Measurements from ENCODE around the gene DYRK3.
A peak's percentile ranks its signal among the peaks of the same experiment; 100 is the strongest.

Gene DYRK3

DNA sequence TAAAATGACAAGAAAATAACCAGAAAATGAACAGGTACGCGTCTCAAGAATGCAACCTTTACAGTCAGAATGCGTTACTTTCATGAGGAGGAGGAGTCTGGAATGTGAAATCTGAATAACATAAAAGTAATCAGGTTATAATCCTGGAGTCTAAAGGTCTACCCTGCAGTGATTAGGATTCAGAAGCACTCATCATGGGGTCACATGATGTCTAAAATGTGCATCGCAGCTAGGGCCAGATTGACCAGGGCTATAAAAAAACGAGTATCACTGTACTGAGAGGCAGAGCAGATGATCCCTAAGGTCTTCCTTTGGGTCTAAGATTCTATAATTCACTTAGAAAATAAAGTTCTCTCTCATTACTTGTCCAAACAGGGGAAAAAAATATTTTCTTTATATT, 30.5 kb upstream of the DYRK3 start:
- H2AFZ ChIP-seq (ENCODE audit: low read depth, low read length), result no peak overlapping the region
- no peaks in the 10 kb centered on the region for H4K20me1 ChIP-seq (ENCODE audit: insufficient read depth, low read length)
- H3K79me2 ChIP-seq (ENCODE audit: insufficient read depth, low read length), result no peaks in the 10 kb centered on the region
- no peak for DNase-seq
- 0 out of 2 replicates have a peak, but pooled peaks cover 7% of the 10 kb centered on the region for H3K4me1 ChIP-seq (ENCODE audit: insufficient read depth, low read length)
- H3K4me3 ChIP-seq (ENCODE audit: low read depth in 1 of 2, low read length in 2 of 2), result no peak overlapping the region
- H3K27ac ChIP-seq (ENCODE audit: low read length), result no peak overlapping the region
- peaks cover 85% of the 10 kb centered on the region for H3K36me3 ChIP-seq (ENCODE audit: insufficient read depth, low read length)
- no peak overlapping the region for H3K9ac ChIP-seq (ENCODE audit: low read depth, low read length)
- H3K4me2 ChIP-seq (ENCODE audit: insufficient read depth, low read length), result no peak overlapping the region
- no peaks in the 10 kb centered on the region for H3K27me3 ChIP-seq (ENCODE audit: insufficient read depth, low read length, poor library complexity)
- TF ChIP-seq, protein P1, sequence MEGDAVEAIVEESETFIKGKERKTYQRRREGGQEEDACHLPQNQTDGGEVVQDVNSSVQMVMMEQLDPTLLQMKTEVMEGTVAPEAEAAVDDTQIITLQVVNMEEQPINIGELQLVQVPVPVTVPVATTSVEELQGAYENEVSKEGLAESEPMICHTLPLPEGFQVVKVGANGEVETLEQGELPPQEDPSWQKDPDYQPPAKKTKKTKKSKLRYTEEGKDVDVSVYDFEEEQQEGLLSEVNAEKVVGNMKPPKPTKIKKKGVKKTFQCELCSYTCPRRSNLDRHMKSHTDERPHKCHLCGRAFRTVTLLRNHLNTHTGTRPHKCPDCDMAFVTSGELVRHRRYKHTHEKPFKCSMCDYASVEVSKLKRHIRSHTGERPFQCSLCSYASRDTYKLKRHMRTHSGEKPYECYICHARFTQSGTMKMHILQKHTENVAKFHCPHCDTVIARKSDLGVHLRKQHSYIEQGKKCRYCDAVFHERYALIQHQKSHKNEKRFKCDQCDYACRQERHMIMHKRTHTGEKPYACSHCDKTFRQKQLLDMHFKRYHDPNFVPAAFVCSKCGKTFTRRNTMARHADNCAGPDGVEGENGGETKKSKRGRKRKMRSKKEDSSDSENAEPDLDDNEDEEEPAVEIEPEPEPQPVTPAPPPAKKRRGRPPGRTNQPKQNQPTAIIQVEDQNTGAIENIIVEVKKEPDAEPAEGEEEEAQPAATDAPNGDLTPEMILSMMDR (IDR thresholded peaks at IDR 0.05; ENCODE audit: borderline replicate concordance, extremely low read depth, low read length, poor library complexity, severe bottlenecking), result no peak
- no peak for TF ChIP-seq EZH2 (IDR thresholded peaks at IDR 0.05; ENCODE audit: borderline replicate concordance, low read depth, low read length, severe bottlenecking)
- no peak for ATAC-seq (ENCODE audit: insufficient read depth, low read depth)
- H3K9me3 ChIP-seq (ENCODE audit: insufficient read depth, low read length, severe bottlenecking), result no peaks in the 10 kb centered on the region

DNA sequence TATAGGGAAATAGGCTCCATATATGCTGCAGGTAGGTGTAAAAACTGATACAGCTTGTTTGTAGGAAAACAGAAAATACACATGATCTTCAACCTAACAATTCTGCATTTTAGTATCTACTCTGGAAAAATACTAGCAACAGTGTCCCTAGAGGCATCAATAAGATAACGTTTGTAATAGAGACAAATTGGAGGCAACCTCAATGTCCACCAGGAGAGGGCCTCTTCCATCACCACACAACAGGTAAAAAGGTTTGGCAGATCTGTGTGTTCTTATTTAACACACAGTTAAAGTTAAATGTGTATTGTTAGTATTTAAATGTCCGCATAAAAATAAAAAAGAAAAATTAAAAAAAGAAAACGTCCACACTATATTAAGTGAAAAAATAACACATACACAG, 28.5 kb upstream of the DYRK3 start:
- ATAC-seq (ENCODE audit: insufficient read depth, low read depth), result peak; percentile 56; the same call in 2 of the 3 replicates

DNA sequence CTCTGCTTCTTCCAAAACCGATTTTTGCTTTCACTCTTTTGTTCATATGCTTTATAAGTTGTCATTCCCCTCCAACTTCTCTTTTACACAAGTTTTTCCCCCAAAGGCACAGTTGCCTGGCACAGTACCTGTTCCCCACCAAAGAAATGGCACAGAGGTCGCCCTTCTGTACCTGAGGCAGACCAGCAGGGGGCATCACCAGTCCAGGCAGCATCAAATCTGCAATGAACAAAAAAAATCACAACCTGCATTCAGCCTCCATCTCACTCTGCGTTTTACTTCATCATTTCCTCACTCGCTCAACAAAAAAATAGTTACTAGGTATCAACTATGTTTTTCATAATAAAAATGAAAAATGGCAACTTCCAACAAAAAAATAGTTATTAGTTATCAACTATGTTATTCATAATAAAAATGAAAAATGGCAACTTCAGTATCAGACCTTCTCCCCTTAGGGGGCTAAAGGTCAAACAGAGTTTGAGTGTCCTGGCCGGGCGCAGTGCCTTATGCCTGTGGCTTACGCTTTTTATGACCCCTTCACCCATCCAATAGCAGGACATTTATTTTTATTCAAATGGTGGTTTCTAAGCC, 27.1 kb upstream of the DYRK3 start:
- H3K4me3 ChIP-seq (ENCODE audit: low read depth in 1 of 2, low read length in 2 of 2), result no peak overlapping the region
- DNase-seq (peak; percentile 63), ATAC-seq (ENCODE audit: insufficient read depth, low read depth) (0 out of 3 replicates have a peak, but pooled peaks have one; percentile 27)
- H3K4me1 ChIP-seq (ENCODE audit: insufficient read depth, low read length), result peaks cover 23% of the 10 kb centered on the region
- no peaks in the 10 kb centered on the region for H3K9me3 ChIP-seq (ENCODE audit: insufficient read depth, low read length, severe bottlenecking)
- no peak overlapping the region for H3K9ac ChIP-seq (ENCODE audit: low read depth, low read length)
- no peak overlapping the region for H2AFZ ChIP-seq (ENCODE audit: low read depth, low read length)
- no peaks in the 10 kb centered on the region for H3K27me3 ChIP-seq (ENCODE audit: insufficient read depth, low read length, poor library complexity)
- peaks cover 60% of the 10 kb centered on the region for H3K36me3 ChIP-seq (ENCODE audit: insufficient read depth, low read length)
- no peak overlapping the region for H3K27ac ChIP-seq (ENCODE audit: low read length)
- H3K79me2 ChIP-seq (ENCODE audit: insufficient read depth, low read length), result peaks cover 16% of the 10 kb centered on the region
- TF ChIP-seq, protein P1 (IDR thresholded peaks at IDR 0.05; ENCODE audit: borderline replicate concordance, extremely low read depth, low read length, poor library complexity, severe bottlenecking), result peak; percentile 84
- TF ChIP-seq EZH2 (IDR thresholded peaks at IDR 0.05; ENCODE audit: borderline replicate concordance, low read depth, low read length, severe bottlenecking), result no peak
- H3K4me2 ChIP-seq (ENCODE audit: insufficient read depth, low read length), result no peak overlapping the region
- no peaks in the 10 kb centered on the region for H4K20me1 ChIP-seq (ENCODE audit: insufficient read depth, low read length)

More for the DNA sequence above, 28.5 kb upstream of the DYRK3 start:
- no peak overlapping the region for H2AFZ ChIP-seq (ENCODE audit: low read depth, low read length)
- H3K9ac ChIP-seq (ENCODE audit: low read depth, low read length), result no peak overlapping the region
- no peak overlapping the region for H3K27ac ChIP-seq (ENCODE audit: low read length)
- H3K27me3 ChIP-seq (ENCODE audit: insufficient read depth, low read length, poor library complexity), result no peaks in the 10 kb centered on the region
- DNase-seq, result no peak
- no peak for TF ChIP-seq EZH2 (IDR thresholded peaks at IDR 0.05; ENCODE audit: borderline replicate concordance, low read depth, low read length, severe bottlenecking)
- TF ChIP-seq, protein P1 (IDR thresholded peaks at IDR 0.05; ENCODE audit: borderline replicate concordance, extremely low read depth, low read length, poor library complexity, severe bottlenecking), result peak; percentile 59
- peaks cover 13% of the 10 kb centered on the region for H3K79me2 ChIP-seq (ENCODE audit: insufficient read depth, low read length)
- no peak overlapping the region for H3K4me2 ChIP-seq (ENCODE audit: insufficient read depth, low read length)
- no peak overlapping the region for H3K4me3 ChIP-seq (ENCODE audit: low read depth in 1 of 2, low read length in 2 of 2)
- H3K36me3 ChIP-seq (ENCODE audit: insufficient read depth, low read length), result peaks cover 74% of the 10 kb centered on the region
- H4K20me1 ChIP-seq (ENCODE audit: insufficient read depth, low read length), result no peaks in the 10 kb centered on the region
- no peaks in the 10 kb centered on the region for H3K9me3 ChIP-seq (ENCODE audit: insufficient read depth, low read length, severe bottlenecking)
- peaks cover 20% of the 10 kb centered on the region for H3K4me1 ChIP-seq (ENCODE audit: insufficient read depth, low read length)

Data from DND-41 (cell line).